ENCODE data around the gene SARNP. TPM values are rescaled to one million over a fixed set of nuclear protein-coding genes. Genes with fewer than 3 reads are reported as not detected.

The SARNP gene
- total and polyA plus RNA-seq, 9 of the 15 experiments (the other 6 are each of a cell fraction or from before 2014, with no cell fraction given) = 70.1 to 400 (median 198) TPM

DNA sequence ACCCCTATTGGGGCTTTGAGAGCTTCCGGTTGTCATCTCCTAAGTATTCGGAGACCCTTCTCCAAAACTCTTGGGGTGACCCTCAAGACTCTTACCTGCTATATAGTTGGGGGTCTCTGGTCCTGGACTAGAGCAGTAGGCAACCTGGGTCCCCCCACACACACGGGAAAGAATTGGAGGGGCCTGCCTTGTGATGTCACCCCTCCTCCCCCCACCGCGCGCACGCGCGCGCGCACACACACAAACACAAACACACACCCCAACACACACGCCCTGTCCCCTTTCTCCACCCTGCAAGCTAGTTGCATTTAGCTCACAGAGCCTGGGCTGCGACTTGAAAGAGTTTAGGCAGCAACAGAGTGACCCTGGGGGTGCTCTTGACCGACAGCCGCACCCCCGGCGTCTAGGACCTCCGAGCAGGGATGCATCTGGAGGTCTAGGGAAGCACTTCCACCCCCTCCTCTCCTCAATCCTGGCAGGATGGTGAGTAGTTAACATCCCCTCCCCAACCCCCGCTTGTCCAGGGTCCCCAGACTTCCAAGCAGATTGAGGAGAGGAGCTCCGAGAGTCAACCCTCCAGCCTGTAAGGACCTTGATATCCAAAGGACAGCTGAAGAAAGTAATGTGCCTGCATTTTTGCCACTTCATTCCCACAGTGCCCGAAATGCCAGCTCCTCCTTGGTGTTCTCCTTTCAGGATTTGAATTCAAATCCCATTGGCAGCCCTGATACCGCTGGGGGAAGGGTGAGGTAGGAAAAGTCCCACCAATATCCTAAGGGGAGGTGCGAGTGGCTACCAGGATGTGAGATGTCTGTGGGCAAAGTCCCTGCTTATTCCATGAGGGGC is 13.3 kb upstream of the SARNP start (continued):
- TF ChIP-seq, protein P1, sequence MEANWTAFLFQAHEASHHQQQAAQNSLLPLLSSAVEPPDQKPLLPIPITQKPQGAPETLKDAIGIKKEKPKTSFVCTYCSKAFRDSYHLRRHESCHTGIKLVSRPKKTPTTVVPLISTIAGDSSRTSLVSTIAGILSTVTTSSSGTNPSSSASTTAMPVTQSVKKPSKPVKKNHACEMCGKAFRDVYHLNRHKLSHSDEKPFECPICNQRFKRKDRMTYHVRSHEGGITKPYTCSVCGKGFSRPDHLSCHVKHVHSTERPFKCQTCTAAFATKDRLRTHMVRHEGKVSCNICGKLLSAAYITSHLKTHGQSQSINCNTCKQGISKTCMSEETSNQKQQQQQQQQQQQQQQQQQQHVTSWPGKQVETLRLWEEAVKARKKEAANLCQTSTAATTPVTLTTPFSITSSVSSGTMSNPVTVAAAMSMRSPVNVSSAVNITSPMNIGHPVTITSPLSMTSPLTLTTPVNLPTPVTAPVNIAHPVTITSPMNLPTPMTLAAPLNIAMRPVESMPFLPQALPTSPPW (CRISPR knock-in tag; IDR thresholded peaks at IDR 0.05) = peak; percentile 82
- TF ChIP-seq MEIS2 (IDR thresholded peaks at IDR 0.05; ENCODE audit: partially characterized antibody) = peak; percentile 14
- TF ChIP-seq, protein P2, sequence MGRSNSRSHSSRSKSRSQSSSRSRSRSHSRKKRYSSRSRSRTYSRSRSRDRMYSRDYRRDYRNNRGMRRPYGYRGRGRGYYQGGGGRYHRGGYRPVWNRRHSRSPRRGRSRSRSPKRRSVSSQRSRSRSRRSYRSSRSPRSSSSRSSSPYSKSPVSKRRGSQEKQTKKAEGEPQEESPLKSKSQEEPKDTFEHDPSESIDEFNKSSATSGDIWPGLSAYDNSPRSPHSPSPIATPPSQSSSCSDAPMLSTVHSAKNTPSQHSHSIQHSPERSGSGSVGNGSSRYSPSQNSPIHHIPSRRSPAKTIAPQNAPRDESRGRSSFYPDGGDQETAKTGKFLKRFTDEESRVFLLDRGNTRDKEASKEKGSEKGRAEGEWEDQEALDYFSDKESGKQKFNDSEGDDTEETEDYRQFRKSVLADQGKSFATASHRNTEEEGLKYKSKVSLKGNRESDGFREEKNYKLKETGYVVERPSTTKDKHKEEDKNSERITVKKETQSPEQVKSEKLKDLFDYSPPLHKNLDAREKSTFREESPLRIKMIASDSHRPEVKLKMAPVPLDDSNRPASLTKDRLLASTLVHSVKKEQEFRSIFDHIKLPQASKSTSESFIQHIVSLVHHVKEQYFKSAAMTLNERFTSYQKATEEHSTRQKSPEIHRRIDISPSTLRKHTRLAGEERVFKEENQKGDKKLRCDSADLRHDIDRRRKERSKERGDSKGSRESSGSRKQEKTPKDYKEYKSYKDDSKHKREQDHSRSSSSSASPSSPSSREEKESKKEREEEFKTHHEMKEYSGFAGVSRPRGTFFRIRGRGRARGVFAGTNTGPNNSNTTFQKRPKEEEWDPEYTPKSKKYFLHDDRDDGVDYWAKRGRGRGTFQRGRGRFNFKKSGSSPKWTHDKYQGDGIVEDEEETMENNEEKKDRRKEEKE (IDR thresholded peaks at IDR 0.05; ENCODE audit: borderline replicate concordance in 1 of 2, control insufficient read depth in 1 of 2, low read depth in 2 of 2, low read length in 1 of 2) = peak in 1 of 2 experiments; percentile 92; a peak in 2 of 4 replicates
- TF ChIP-seq MAFF (IDR thresholded peaks at IDR 0.05; ENCODE audit: low read length) = peak; percentile 28; the same call in 1 of the 2 replicates
- peak; percentile 86 for TF ChIP-seq TCF7L2 (IDR thresholded peaks at IDR 0.05; ENCODE audit: low read depth, low read length)
- peak; percentile 58 for TF ChIP-seq NEUROD1 (IDR thresholded peaks at IDR 0.05; ENCODE audit: borderline replicate concordance, low read depth, low read length, partially characterized antibody)
- peak; percentile 92 for TF ChIP-seq JUND (IDR thresholded peaks at IDR 0.05; ENCODE audit: borderline replicate concordance, low read depth, low read length)
- TF ChIP-seq JUND (tag; IDR thresholded peaks at IDR 0.05; ENCODE audit: borderline replicate concordance, low read depth, low read length) = peak; percentile 86; the same call in 2 of the 3 replicates
- TF ChIP-seq CREM (IDR thresholded peaks at IDR 0.05; ENCODE audit: low read depth) = peak; percentile 76
- TF ChIP-seq E2F3 (CRISPR knock-in tag; IDR thresholded peaks at IDR 0.05) = no peak
- no peak for TF ChIP-seq E2F6 (IDR thresholded peaks at IDR 0.05; ENCODE audit: borderline replicate concordance in 1 of 2, extremely low read depth in 1 of 2, insufficient read depth in 1 of 2, insufficient read length in 1 of 2, low read depth in 1 of 2, low read length in 1 of 2, poor library complexity in 1 of 2, severe bottlenecking in 1 of 2)
- TF ChIP-seq ZBTB5 (IDR thresholded peaks at IDR 0.05) = no peak
- peak; percentile 48; the same call in 1 of the 2 replicates for TF ChIP-seq MYC (IDR thresholded peaks at IDR 0.05; ENCODE audit: low read depth, low read length)
- no peak for TF ChIP-seq MYC (CRISPR knock-in tag; IDR thresholded peaks at IDR 0.05; ENCODE audit: borderline replicate concordance, low read depth)
- TF ChIP-seq CHAMP1 (IDR thresholded peaks at IDR 0.05) = no peak

Measured in K562 (cell line).